GM19452 (cell line): ENCODE measurements around the gene STAG1.
A peak's percentile ranks its signal among the peaks of the same experiment; 100 is the strongest.
"Not testable (repeated sequence)": the region's sequence is repeated elsewhere in the genome, so short reads cannot be mapped to it uniquely, and the experiment has no call there.

Experiments
- ATAC-seq: cut with Tn5 transposase; IDR thresholded peaks from one replicate; pipeline ENCODE4 v1.9.1; 2021; ENCODE audit not compliant: unreplicated experiment

The STAG1 gene

DNA sequence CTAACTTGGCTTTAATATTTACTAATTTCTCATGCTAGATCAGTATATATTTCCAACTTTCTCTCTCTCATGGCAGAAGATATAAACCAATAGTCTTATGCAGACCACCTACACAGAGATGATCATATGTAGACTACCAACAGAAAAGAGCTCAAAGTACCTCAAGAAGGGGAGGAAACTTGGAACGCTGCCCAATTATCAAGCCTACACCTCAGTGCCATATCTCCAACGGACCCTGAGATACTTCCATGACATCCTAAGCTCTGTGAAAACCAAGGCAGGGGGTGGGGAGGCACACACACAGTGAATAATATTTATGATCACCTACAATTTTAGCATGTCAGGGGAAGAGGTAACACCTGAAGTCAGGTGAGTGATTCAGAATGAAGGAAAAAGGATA, 100.6 kb downstream of the STAG1 start:
- no peak for ATAC-seq

DNA sequence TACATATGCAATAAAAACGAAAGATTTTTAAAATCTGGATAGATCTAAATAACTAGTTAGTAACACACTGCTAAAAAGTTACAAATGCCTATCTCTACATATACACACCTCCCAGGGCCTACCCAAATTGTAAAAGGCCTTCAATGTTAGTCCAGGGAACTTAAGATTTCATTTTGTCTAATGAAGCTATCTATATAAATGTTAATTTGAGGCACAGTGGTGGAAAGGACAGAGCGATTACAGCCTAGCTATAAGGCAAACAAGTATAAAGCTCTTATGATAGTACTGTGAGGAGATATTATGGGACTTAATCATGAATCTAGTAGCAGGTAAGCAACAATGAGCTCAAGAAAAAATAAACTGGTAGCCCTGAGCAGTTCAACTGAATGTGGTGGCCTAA, 101.7 kb downstream of the STAG1 start:
- no peak for ATAC-seq

DNA sequence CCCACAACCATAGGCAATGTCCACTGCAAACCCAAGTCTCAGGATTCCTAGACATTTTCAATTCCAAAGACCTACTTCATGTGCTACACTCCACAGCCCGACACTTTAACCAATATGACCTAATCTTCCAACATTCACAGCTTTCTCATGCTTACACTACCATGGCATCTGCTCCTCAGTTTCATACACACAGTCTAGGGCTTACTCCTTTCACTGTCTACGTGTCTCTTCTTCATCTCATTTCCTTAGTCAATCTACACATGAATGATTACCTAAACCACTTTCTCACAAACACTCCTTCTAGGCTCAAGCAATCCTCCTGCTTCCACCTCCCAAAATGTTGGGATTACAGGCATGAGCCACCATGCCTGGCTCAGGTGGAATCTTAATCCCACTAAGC, 106.3 kb downstream of the STAG1 start:
- ATAC-seq = peak; percentile 64

DNA sequence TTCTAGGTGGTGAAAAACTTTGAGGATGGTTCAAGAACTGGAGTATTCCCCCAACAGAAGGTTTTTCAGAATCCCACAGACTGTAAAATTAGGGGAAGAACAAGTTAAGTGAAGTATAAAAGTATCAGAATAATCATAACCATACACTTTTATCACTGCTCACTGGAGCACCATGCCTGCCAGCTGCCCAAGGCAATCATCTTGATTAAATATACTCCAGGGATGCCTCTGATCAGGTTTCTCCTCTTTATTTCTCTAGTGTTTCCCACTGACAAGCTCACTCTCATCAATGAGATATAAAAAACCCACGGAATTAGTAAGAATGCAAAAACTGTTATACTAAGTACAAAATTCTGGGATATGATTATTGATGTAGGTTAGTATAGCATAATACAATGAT, 108.0 kb downstream of the STAG1 start:
- ATAC-seq = no peak

DNA sequence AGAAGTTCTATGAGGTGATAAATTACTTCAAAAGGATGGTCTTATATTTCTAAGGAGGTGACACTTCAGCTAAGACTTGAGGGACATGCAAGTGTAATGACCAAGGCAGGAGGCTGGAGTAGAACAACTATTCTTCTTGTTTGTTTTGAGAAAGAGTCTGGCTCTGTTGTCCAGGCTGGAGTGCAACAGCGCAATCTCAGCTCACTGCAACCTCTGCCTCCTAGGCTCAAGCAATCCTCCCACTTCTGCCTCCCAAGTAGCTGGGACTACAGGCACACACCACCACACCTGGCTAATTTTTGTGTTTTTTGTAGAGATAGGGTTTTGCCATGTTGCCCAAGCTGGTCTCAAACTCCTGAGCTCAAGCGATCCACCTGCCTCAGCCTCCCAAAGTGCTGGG, 108.8 kb downstream of the STAG1 start:
- ATAC-seq = not testable (repeated sequence)

DNA sequence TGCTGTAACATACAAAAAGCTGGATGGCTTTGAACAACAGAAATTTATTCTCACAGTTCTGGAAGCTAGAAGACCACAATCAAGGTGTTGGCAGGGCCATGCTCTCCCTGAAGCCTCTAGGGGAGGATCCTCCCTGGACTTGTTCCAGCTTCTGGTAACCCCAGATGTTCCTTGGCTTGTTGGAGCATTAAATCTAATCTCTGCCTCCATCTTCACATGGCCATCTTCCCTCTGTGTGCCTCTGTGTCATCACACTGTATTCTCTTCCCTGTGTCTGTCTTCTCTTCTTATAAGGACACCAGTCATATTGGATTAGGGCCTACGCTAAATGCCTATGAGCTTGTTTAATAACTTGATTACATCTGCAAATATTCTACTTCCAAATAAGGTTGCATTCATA, 109.5 kb downstream of the STAG1 start:
- ATAC-seq = no peak

DNA sequence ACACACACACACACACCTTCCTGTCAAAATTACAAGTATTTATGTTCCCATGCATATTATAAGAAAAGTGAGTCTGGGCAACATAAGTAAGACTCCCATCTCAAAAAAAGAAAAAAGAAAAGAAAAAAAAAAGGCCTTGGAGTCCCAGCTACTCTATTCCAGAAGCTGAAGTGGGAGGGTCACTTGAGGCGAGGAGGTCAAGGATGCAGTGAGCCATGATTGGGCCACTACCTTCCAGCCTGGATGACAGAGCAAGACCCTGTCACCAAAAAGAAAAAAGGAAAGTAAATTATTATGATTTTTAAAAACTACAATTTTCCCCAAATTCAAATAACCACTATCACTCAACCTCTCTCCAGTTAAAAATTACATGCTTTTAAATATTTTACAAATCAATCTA, 113.1 kb downstream of the STAG1 start:
- no peak for ATAC-seq

DNA sequence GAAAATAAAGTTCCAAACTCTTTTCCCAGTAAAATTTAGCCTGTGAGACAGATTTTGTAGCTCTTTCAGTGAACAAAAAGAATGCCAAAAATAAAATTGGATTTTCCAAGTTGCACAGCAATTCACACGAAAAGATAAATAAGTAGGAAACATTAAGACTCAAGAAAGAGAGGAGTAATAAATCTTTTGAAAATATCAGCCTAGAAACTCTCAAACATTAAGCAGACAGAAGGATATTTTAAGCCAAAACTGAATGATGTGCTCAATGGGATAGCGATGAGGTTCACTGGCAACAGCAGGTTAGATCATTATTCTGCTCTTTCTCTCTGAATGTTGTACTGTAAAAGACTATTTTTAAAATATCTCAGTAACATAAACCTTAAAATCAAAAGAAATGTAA, 115.0 kb downstream of the STAG1 start:
- ATAC-seq = no peak

DNA sequence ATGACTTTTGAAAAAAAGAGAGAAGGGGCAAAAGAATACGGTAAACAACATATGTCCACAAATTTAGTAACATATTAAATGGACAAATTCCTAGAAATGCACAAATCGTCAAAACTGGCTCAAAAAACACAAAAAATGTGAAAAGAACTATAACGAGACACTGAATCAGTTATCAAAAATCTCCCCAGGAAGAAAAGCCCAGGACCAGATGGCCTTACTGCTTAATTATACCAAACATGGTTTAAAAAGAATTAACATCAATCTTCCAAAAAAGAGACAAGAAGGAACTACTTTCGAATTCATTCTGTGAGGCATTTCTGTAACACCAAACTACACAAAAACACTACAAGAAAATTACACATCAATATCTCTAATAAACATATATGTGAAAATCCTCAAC, 117.4 kb downstream of the STAG1 start:
- ATAC-seq = no peak

DNA sequence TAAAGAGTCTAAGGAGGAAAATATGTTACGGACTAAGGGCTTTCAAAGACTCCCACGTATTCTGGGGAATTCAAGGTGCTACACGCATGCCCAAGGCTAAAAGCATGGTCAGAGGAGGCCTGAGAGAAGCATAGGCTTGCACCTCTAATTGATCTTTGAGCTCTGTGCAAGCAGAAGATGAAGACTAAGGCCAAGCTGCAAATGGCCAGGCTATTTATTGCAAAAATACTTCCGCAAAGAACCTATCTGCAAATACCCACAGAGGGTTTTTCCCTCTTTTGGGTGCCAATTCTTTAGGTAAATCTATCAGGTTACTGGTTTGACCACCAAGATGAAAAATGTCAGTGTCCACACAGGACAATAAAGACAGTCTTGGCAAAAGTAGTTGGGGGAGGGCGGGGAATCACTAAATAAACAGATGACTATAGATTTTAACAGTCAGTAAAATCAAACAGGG, 119.5 kb downstream of the STAG1 start:
- ATAC-seq = no peak

DNA sequence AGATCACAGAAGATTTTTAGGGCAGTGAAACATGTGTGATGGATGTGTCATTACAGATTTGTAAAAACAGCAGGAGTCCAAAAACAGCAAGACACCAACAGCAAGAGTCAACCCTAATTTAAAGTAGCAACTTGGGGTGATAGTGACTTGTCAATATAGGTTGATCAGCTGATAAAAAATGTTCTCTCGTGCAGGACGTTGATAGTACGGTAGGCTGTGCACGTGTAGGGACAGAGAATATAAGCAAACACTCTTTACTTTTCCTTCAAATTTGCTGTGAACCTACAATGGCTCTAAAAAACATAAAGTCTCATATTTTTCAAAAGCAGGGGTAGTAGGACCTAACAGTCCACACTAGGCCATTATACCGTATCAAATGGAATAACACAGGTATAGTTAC, 120.8 kb downstream of the STAG1 start:
- ATAC-seq = no peak

DNA sequence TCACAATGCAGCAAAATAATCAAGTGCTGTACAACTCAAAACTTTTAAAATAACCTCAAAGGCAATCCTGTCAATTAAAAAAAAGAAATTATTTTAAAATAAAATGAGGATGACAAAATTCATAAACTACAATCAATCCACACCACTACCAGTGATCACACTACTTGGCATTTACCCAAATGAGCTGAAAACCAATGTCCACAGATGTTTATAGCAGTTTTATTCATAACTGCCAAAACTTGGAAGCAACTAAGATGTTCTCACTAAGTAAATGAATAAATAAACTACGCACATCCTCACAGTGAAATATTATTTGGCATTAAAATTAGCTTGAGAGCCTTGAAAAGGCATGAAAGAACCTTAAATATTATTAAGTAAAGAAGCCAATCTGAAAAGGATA, 121.3 kb downstream of the STAG1 start:
- no peak for ATAC-seq

DNA sequence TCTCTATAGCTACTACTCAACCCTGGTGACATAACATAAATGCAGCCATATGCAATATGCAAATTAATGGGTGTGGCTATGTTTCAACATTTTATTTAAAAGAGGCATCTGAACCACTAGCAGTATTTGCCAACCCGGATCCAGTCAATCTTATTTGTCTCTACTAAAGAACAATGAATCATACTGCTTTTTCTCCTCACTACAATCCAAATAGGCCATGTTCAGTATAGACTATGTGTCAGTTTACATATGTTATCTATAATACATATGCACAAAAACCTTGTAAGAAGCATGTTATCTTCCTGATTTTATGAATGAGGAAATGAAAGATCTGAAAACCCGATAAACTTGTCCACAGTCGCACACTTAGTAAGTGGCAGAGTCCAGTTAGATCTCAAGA, 125.7 kb downstream of the STAG1 start:
- no peak for ATAC-seq

DNA sequence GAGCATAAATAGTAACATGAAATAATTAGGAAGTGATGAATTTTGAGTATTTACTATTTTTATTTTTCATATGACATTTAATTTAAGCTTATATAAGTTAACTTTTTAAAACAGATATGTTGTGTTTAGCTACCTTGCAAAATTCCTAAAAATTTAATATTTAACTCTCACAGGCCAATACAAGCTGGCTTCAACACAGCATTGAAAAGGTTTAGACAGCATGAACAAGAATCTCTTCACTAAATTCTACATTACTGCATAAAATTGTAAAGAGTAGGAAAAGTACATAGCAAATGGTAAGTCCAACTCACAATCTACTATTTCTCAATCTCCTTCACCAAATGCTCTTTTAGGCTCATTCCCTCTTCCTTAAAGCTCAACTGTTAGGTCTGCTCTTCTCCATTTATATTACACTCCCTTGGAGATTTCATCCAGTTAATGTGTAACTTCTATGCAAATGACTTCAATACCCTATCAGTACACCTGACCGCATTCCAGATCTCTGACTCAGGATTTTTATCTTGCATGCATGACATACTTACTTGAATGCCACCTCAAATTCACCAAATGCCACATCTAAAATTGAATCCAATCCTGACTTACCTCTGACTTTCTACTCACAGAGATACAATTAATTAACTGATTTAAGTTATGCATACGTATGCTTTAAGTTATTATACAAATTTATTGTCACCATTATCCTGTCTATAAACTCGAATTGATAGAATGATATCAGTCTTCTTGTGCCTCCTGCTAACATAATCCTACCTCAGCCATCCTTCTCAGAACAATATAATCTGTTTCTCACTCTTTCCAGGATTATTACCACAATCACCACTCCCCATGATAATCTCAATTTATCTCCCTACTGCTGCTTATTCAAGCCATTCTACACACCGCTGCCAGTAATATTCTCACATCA, 127.0 kb downstream of the STAG1 start:
- no peak for ATAC-seq

DNA sequence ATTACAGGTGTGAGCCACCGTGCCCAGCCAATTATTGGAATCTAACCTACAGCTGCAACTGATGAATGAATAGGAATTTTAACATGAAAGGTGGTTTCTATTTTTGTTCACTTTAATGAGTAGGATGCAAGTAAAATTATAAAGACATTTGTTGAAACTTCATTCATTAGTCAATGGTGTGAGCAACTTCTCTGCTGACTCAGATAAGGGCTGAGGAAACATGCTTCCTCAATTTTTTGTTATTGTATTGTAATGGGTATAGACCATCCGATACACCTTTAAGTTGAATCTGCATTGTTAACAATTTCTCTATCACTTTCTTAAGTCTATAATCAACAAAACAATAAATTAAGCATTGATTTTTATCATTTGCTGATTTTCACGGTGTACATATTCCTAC, 127.8 kb downstream of the STAG1 start:
- ATAC-seq = no peak

DNA sequence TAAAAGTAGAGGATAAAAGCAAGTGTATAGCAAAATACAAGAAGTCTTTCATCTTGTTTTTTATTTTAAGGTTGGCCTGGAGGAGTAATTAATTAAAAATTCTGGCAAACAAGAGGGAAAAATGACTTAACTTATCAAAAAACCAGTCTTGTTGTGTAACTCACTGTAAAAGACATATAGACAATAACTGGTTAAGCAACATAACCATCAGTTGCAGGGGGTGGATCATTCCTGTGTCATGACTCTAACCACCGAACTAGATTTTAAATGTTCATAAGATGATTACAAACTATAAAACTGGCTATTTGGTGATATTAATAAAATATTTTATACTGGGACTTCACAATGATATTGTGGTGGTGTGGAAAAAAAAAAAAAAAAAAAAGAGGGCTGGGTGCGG, 130.6 kb downstream of the STAG1 start:
- ATAC-seq = no peak

DNA sequence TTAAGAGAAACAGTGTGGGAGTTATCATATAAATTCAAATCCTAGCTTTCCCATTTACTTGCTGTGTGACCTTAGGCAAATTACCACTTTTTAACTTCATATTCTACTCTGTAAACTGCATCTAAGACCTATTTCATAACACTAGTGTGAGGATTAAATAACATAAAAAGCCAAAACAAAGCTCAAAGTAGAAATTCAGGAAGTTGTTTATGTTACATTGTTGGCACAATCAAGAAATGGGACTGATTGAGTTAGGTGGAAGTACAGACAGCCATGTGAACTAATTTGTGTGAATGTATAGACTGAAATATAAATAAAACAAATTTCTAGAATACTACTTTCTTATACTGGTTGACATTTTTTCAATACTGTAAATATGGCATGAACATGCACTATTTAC, 131.7 kb downstream of the STAG1 start:
- no peak for ATAC-seq

DNA sequence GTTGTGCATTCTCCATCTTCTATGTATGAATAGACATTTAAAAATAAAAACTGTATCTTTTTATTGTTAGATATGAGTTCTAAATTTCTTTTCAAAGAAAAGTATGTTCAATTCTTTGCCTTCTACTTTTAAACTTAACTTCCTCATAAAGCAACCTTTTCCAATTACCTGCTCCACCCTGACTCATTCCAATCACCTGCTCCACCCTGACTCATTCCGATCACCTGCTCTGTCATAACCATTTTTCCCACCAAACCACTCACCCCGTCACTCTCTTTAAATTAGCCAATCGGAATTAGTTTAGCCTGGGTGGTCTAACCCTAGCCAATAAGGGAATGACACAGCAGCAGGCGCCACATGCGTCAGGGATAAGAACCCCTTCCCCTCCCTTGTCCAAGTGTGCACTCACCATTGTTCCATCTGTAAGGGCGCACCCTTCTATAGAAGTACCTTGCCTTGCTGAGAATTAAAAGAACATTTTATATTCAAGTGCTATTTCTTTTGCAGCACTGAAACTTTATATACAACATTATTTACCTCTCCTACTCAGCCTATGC, 134.1 kb downstream of the STAG1 start:
- not testable (repeated sequence) for ATAC-seq

DNA sequence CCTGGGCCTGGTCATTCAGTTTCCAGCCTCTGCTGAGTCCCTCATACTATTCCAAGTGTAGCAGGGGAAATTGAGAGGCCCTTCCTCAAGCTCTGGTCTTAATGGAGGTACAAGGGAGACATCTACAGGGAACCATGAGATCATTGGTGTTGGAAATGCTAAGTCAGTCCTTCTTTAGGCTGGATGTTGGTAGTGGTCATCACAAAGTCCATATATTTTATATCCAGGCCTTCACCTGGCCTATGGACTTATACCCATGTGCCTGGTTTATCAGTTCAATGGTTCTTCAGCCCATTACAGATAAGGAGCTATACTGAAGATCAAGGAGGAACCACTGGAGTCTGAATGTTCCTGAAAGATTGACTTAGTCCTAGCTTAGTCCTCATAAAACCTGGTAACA, 135.0 kb downstream of the STAG1 start:
- ATAC-seq = no peak

DNA sequence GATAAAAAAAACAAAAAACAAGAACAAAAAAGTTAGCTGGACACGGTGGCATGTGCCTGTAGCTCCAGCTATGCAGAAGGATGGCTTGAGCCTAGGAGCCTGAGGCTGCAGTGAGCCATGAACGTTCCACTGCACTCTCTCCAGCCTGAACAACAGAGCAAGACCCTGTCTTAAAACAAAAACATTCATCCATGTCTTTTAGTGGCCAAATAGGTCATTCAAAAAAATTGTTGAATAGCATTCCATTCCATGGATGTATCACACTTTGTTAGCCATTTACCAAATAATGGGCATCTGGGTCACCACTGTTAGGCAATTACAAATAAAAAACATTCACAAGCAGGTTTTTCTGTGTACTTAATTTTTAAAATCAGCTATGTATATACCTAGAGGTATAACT, 139.7 kb downstream of the STAG1 start:
- no peak for ATAC-seq

DNA sequence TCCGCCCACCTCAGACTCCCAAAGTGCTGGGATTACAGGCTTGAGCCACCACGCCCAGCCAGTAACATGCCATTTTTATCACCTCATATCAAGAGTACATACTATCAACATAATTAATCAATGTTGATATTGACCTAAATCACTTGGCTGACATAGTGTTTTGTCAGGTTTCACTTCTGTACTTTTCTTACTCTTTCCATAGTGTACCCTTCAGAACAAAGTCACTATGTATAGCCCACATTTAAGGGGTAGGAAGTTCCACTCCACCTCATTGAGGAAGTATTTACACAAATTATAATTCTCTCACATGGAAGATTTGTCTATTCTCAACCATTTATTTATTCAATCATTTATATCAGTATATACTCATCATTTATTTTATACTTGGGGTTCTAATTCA, 145.2 kb downstream of the STAG1 start:
- no peak for ATAC-seq

DNA sequence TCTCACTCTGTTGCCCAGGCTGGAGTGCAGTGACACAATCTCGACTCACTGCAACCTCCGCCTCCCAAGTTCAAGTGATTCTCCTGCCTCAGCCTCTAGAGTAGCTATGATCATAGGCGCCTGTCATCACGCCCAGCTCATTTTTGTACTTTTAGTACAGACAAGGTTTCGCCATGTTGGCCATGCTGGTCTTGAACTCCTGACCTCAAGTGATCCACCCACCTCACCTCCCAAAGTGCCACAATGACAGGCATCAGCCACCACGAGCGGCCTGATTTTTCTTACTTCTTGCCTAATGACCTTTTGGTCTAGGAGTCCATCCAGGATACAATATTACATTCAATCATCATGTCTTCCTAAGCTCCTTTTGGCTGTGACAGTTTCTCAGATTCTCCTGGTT, 146.0 kb downstream of the STAG1 start:
- not testable (repeated sequence) for ATAC-seq

DNA sequence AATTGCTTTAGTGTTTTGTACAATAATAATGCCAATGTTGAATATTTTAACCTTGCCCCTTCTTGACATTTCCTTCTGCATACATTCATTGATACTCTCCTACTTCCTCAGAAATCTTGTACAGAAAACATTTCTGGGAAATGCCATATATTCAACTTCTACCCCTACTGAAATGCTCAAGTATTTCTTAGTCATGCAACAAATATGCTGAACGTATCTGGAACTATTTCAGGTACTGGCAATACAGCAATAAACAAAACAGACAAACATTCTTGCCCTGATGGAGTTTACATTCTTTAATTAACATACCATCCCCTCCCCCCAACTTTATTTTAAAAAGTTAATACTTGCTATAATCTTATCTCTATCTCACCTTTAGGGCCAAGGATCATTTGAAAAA, 147.2 kb downstream of the STAG1 start:
- no peak for ATAC-seq
